H1 (cell line): ENCODE measurements around the gene CNOT10. TPM values are rescaled to one million over a fixed set of nuclear protein-coding genes. Genes with fewer than 3 reads are reported as not detected.
A peak's percentile ranks its signal among the peaks of the same experiment; 100 is the strongest.

Experiments
- CTCF ChIA-PET: fragments of 300-600 bp; sonication (Branson Sonifier 250); formaldehyde crosslinking; loops from one replicate; lab custom pipeline; 2021; ENCODE audit not compliant: partially characterized antibody; lab: Charles Lee
- POLR2A ChIA-PET: fragments of 300-600 bp; sonication (Branson Sonifier 250); formaldehyde crosslinking; loops from one replicate; lab custom pipeline; 2021; ENCODE audit warnings: inconsistent platforms; ENCODE audit not compliant: partially characterized antibody; lab: Charles Lee
- DNase-seq, 2 experiments: peaks; one replicate each; pipeline versions ENCODE4 v3.0.0 to v3.0.0-alpha.2; 2010 to 2022; ENCODE audit warnings: low spot score in 2 of 2, low read depth in 1 of 2, mixed read lengths in 1 of 2
- FAIRE-seq: peaks from 2 replicates; lab custom pipeline; 2011; peaks lifted over from hg19 to GRCh38; lab: Jason Lieb, UNC
- H2AFZ ChIP-seq: 2 replicates; pipeline ENCODE4 v1.8.1; 2012; ENCODE audit warnings: low read length, inconsistent platforms
- H2AK5ac ChIP-seq: 2 replicates; pipeline ENCODE4 v1.6.1; 2013; ENCODE audit warnings: low read depth, low read length
- H2BK120ac ChIP-seq: replicated peaks from 2 replicates; pipeline ENCODE3; 2013; ENCODE audit warnings: low read depth, low read length, inconsistent platforms
- H2BK12ac ChIP-seq: 2 replicates; pipeline ENCODE4 v1.6.1; 2013; ENCODE audit warnings: low read depth, low read length
- H2BK15ac ChIP-seq: 2 replicates; pipeline ENCODE4 v1.6.1; 2013; ENCODE audit warnings: low read length
- H2BK20ac ChIP-seq: 2 replicates; pipeline ENCODE4 v1.6.1; 2013; ENCODE audit warnings: low read length
- H2BK5ac ChIP-seq: 2 replicates; pipeline ENCODE4 v1.6.1; 2013; ENCODE audit warnings: low read depth, low read length
- H3K14ac ChIP-seq: 2 replicates; pipeline ENCODE4 v1.6.1; 2013; ENCODE audit warnings: inconsistent platforms; ENCODE audit not compliant: insufficient read length
- H3K18ac ChIP-seq: 2 replicates; pipeline ENCODE4 v1.6.1; 2013; ENCODE audit warnings: low read length; ENCODE audit errors: extremely low read depth
- H3K23ac ChIP-seq: 2 replicates; pipeline ENCODE4 v1.6.1; 2013; ENCODE audit warnings: inconsistent platforms; ENCODE audit not compliant: insufficient read length
- H3K23me2 ChIP-seq: 2 replicates; pipeline ENCODE4 v1.6.1; 2013; ENCODE audit warnings: low read depth, low read length
- H3K27ac ChIP-seq: 2 replicates; pipeline ENCODE4 v1.6.1; 2011; ENCODE audit warnings: low read depth, low read length, inconsistent platforms
- H3K27me3 ChIP-seq, 4 experiments: replicated peaks in 1 of 4; 1 replicate in 1 of 4; 2 replicates in 3 of 4; pipeline versions ENCODE4 v1.6.1 to v1.8.1; 2011 to 2013; ENCODE audit warnings: low read length in 3 of 4, mild to moderate bottlenecking in 3 of 4, inconsistent platforms in 2 of 4, mixed read lengths in 2 of 4, moderate library complexity in 1 of 4; ENCODE audit not compliant: control insufficient read depth in 3 of 4, insufficient read depth in 3 of 4; ENCODE audit errors: extremely low read depth in 1 of 4
- H3K36me3 ChIP-seq, 4 experiments: 2 replicates each; pipeline versions ENCODE4 v1.6.1 to v1.8.1; 2011 to 2013; ENCODE audit warnings: mild to moderate bottlenecking in 4 of 4, low read length in 3 of 4, moderate library complexity in 2 of 4, control low read depth in 1 of 4, inconsistent platforms in 1 of 4; ENCODE audit not compliant: insufficient read depth in 4 of 4, control insufficient read depth in 2 of 4
- H3K4ac ChIP-seq: replicated peaks from 2 replicates; pipeline ENCODE3; 2013; ENCODE audit warnings: low read length, low read depth, mixed read lengths, inconsistent platforms; ENCODE audit not compliant: insufficient read length
- H3K4me1 ChIP-seq, 4 experiments: replicated peaks in 1 of 4; 1 replicate in 1 of 4; 2 replicates in 3 of 4; pipeline versions ENCODE4 v1.6.1 to v1.8.1; 2011 to 2013; ENCODE audit warnings: low read length in 3 of 4, inconsistent platforms in 2 of 4, mixed read lengths in 1 of 4; ENCODE audit not compliant: insufficient read depth in 4 of 4, control insufficient read depth in 3 of 4
- H3K4me2 ChIP-seq, 2 experiments: 2 replicates each; pipeline versions ENCODE4 v1.6.1 to v1.8.1; 2011 to 2013; ENCODE audit warnings: low read depth in 2 of 2, low read length in 2 of 2, control low read depth in 1 of 2, inconsistent platforms in 1 of 2, mild to moderate bottlenecking in 1 of 2; ENCODE audit not compliant: insufficient read depth in 1 of 2
- H3K4me3 ChIP-seq, 4 experiments: fragments of 200-600, 300-600 bp in 1 of 4; sonication (generic), shearing (Covaris generic), sonication (Bioruptor Twin) in 1 of 4; 2 replicates each; pipeline versions ENCODE4 v1.5.1 to v1.8.1; 2011 to 2016; ENCODE audit warnings: low read length in 4 of 4, low read depth in 3 of 4, control low read depth in 2 of 4, inconsistent platforms in 2 of 4, mild to moderate bottlenecking in 2 of 4, mixed read lengths in 1 of 4, moderate library complexity in 1 of 4; ENCODE audit not compliant: insufficient read depth in 2 of 4; ENCODE audit errors: extremely low read depth in 1 of 4
- H3K56ac ChIP-seq: replicated peaks from 2 replicates; pipeline ENCODE3; 2013; ENCODE audit warnings: low read depth, mild to moderate bottlenecking, mixed read lengths, low read length, inconsistent platforms; ENCODE audit not compliant: insufficient read length
- H3K79me1 ChIP-seq: 2 replicates; pipeline ENCODE4 v1.6.1; 2013; ENCODE audit warnings: low read depth, low read length, control low read depth
- H3K79me2 ChIP-seq, 2 experiments: 2 replicates each; pipeline versions ENCODE4 v1.6.1 to v1.8.1; 2012 to 2013; ENCODE audit warnings: low read length in 2 of 2, mild to moderate bottlenecking in 2 of 2, inconsistent platforms in 1 of 2; ENCODE audit not compliant: insufficient read depth in 2 of 2, control insufficient read depth in 1 of 2
- H3K9ac ChIP-seq, 4 experiments: replicated peaks in 1 of 4; 1 replicate in 1 of 4; 2 replicates in 3 of 4; pipeline versions ENCODE4 v1.6.1 to v1.8.1; 2011 to 2013; ENCODE audit warnings: low read depth in 3 of 4, low read length in 3 of 4, control low read depth in 2 of 4, mild to moderate bottlenecking in 2 of 4, moderate library complexity in 2 of 4, inconsistent platforms in 1 of 4; ENCODE audit errors: extremely low read depth in 1 of 4
- H3K9me3 ChIP-seq, 2 experiments: 2 replicates each; pipeline versions ENCODE4 v1.6.1 to v1.8.1; 2012 to 2013; ENCODE audit warnings: mild to moderate bottlenecking in 2 of 2, moderate library complexity in 2 of 2, control low read depth in 1 of 2, inconsistent platforms in 1 of 2, low read depth in 1 of 2, low read length in 1 of 2, mixed read lengths in 1 of 2; ENCODE audit not compliant: insufficient read depth in 2 of 2
- H4K20me1 ChIP-seq, 2 experiments: replicated peaks in 1 of 2; 2 replicates each; pipeline versions ENCODE3 to v1.8.1; 2011 to 2013; ENCODE audit warnings: inconsistent platforms in 2 of 2, low read length in 2 of 2, mild to moderate bottlenecking in 1 of 2; ENCODE audit not compliant: insufficient read depth in 2 of 2, control insufficient read depth in 1 of 2
- H4K5ac ChIP-seq: 2 replicates; pipeline ENCODE4 v1.6.1; 2013; ENCODE audit warnings: low read length, low read depth, mixed read lengths, inconsistent platforms; ENCODE audit not compliant: insufficient read length
- H4K8ac ChIP-seq: 2 replicates; pipeline ENCODE4 v1.8.0; 2013; ENCODE audit warnings: mild to moderate bottlenecking, moderate library complexity, low read length, inconsistent platforms; ENCODE audit not compliant: insufficient read depth; ENCODE audit errors: extremely low read depth
- H4K91ac ChIP-seq: replicated peaks from 2 replicates; pipeline ENCODE3; 2013; ENCODE audit warnings: low read length, mixed read lengths, inconsistent platforms; ENCODE audit not compliant: insufficient read length
- BACH1 ChIP-seq: IDR thresholded peaks from 2 replicates; pipeline ENCODE4 v1.6.1; 2012; ENCODE audit warnings: low read length, improper control_type of control experiment
- CHD1 ChIP-seq: IDR thresholded peaks from 2 replicates; pipeline ENCODE4 v1.6.1; 2012; ENCODE audit warnings: low read depth, low read length, improper control_type of control experiment
- CHD2 ChIP-seq: IDR thresholded peaks from 2 replicates; pipeline ENCODE4 v1.6.1; 2012; ENCODE audit warnings: low read length, improper control_type of control experiment
- CTCF ChIP-seq, 3 experiments: IDR thresholded peaks; 1 replicate in 2 of 3; 2 replicates in 1 of 3; pipeline versions ENCODE4 v1.5.1 to v1.6.1; 2011; ENCODE audit warnings: low read length in 3 of 3, mild to moderate bottlenecking in 3 of 3, inconsistent platforms in 2 of 3, low read depth in 1 of 3, moderate library complexity in 1 of 3; ENCODE audit not compliant: insufficient read depth in 1 of 3; ENCODE audit errors: control extremely low read depth in 1 of 3
- KDM1A ChIP-seq: fragments of 200-600, 300-600 bp; sonication (generic); IDR thresholded peaks from 2 replicates; pipeline ENCODE4 v1.7.1; 2016; ENCODE audit warnings: mild to moderate bottlenecking, low read length, borderline replicate concordance
- KDM5A ChIP-seq: fragments of 200-600 bp; IDR thresholded peaks from 2 replicates; pipeline ENCODE4 v1.7.1; 2012; ENCODE audit warnings: mild to moderate bottlenecking, low read length, inconsistent platforms, mixed read lengths
- SAP30 ChIP-seq: fragments of 300-600 bp; sonication (generic); IDR thresholded peaks from 2 replicates; pipeline ENCODE4 v1.7.1; 2012; ENCODE audit warnings: low read length, moderate library complexity, mild to moderate bottlenecking, inconsistent platforms; ENCODE audit not compliant: insufficient read depth, insufficient replicate concordance
- WGBS, 2 experiments: shearing (Covaris generic) in 1 of 2; methylation state at CpG; one replicate each; pipeline versions ENCODE4 v1.1.6 to v1.1.7; 2013 to 2015; ENCODE audit warnings: low lambda C conversion rate in 2 of 2, mixed read lengths in 2 of 2, inconsistent platforms in 1 of 2, low coverage in 1 of 2, missing lambda C conversion rate in 1 of 2; ENCODE audit not compliant: insufficient replicate concordance in 2 of 2, insufficient coverage in 1 of 2, insufficient read length in 1 of 2; ENCODE audit errors: extremely low coverage in 1 of 2, missing lambda C conversion rate in 1 of 2; 5-methylcytosine and 5-hydroxymethylcytosine counted together
- polyA plus RNA-seq, 7 experiments: library from polyadenylated mRNA; depleted of rRNA in 3 of 7; stranded (reverse) in 5 of 7; unstranded in 2 of 7; fragments of >200 nt in 5 of 7; fragments of 200-250 nt in 2 of 7; gene quantifications; 1 replicate in 5 of 7; 2 replicates in 1 of 7; 4 replicates in 1 of 7; pipeline versions ENCODE4 v1.2.1 to v1.2.3, GENCODE V29; 2011 to 2013; ENCODE audit warnings: missing spikeins in 2 of 7, mixed read lengths in 2 of 7
- total RNA-seq: library from RNA; stranded (reverse); fragmentation: NEBNext Ultra II Directional; extraction: Animal tissue kit (Norgen Biotek cat#: 25700); gene quantifications from 2 replicates; pipeline ENCODE4 v1.2.1, GENCODE V29; 2021
- TF ChIP-seq, protein P1 (sequence below): IDR thresholded peaks from 2 replicates; pipeline ENCODE4 v1.6.1; 2012; ENCODE audit warnings: inconsistent platforms

The CNOT10 gene
- total and polyA plus RNA-seq, 2 of the 8 experiments (the other 6 are each of a cell fraction or from before 2014, with no cell fraction given) = 39.9 to 55.9 TPM

DNA sequence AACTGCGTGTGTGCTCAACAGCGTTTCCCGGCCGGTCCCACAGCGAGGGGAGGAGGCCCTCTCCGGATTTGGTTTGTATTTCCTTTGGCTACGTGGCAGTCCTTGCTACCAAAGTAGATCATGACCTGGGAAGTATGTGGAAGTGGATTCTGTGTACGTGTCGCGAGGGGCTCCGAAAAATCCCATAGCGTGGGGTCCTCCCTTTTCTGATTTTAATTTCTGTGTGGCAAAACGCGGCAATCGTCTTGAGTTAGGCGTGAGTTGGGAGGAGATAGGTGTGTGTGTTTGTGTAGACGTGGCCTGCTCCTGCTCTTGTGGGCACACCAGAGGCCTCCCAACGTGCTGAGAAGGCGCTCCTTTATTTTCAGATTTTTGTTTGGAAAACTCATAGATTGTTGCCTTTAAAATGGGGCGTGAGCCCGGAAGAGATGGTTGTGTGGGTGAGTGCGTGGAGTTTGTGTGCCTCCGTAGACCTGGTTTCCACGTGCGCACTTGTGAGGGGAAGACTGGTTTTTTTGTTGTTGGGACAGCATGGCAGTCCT lies 134.1 kb downstream of the CNOT10 start:
- FAIRE-seq (no peak), DNase-seq (no peak)
- Histone ChIP-seq H3K56ac (peak overlapping the region; percentile 94), H3K4me3 (peak overlapping the region; percentile 88 to 98 (median 94)), H4K20me1 (peaks cover 20 to 29% of the 10 kb centered on the region in 2 experiments), H2BK12ac (peak overlapping the region; percentile 62; the same call in 1 of the 2 replicates), H4K5ac (peak overlapping the region; percentile 95), H2AK5ac (0 out of 2 replicates have a peak overlapping the region, but pooled peaks have one; percentile 0), H3K9ac (peak overlapping the region; percentile 92 to 99 (median 94)), H3K4me2 (peak overlapping the region; percentile 93 to 96), H3K9me3 (no peaks in the 10 kb centered on the region), H4K91ac (peak overlapping the region; percentile 99), H3K79me2 (peaks cover 71 to 97% of the 10 kb centered on the region in 2 experiments), H3K79me1 (no peaks in the 10 kb centered on the region), H4K8ac (peak overlapping the region; percentile 64), H2BK20ac (no peak overlapping the region), H3K36me3 (peaks cover 24 to 65% (median 34%) of the 10 kb centered on the region in 4 experiments), H3K27me3 (no peaks in the 10 kb centered on the region), H2BK5ac (peak overlapping the region; percentile 98), H2BK15ac (peak overlapping the region; percentile 29; the same call in 1 of the 2 replicates), H3K18ac (peak overlapping the region; percentile 99), H3K23me2 (peaks cover 10% of the 10 kb centered on the region; the same call in 1 of the 2 replicates), H3K4me1 (peaks cover 9 to 24% (median 14%) of the 10 kb centered on the region in 4 experiments), H3K14ac (no peak overlapping the region), H2AFZ (no peak overlapping the region), H3K27ac (peak overlapping the region; percentile 95), H2BK120ac (peak overlapping the region; percentile 70), H3K4ac (peak overlapping the region; percentile 55), H3K23ac (peak overlapping the region; percentile 18)
- ChIA-PET POLR2A (interaction anchor here (1.4 to 15.1 kb wide), 6 partner anchors 8 to 53 kb away, joined by 5 to 230 read pairs (median 66); no protein-coding TSS in a partner anchor), CTCF (interaction anchor here (0.7 kb wide), 1 partner anchor 79 kb away, joined by 3 read pairs; no protein-coding TSS in a partner anchor)
- 1% methylated on average over 25 of the region's 25 CpGs; no CpG with 5 or more reads in 1 of the 2 experiments for WGBS, 2 experiments
- TF ChIP-seq KDM1A (no peak), BACH1 (no peak), KDM5A (no peak), CHD1 (no peak), CTCF (IDR thresholded peaks at IDR 0.05; ENCODE audit: control extremely low read depth in 1 of 3, insufficient read depth in 1 of 3, low read depth in 1 of 3, low read length in 3 of 3) (no peak), CHD2 (no peak), SAP30 (peak; percentile 80)
- TF ChIP-seq, protein P1, sequence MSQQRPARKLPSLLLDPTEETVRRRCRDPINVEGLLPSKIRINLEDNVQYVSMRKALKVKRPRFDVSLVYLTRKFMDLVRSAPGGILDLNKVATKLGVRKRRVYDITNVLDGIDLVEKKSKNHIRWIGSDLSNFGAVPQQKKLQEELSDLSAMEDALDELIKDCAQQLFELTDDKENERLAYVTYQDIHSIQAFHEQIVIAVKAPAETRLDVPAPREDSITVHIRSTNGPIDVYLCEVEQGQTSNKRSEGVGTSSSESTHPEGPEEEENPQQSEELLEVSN = no peak
